Nephron progenitor cell (in vitro differentiated cells): ENCODE data around the gene PPM1D.

Source experiments
- DNase-seq: peaks from one replicate; pipeline ENCODE4 v3.0.0; 2021
- H3K27ac Mint-ChIP-seq: 2 replicates; pipeline ENCODE4 v1.8.0; 2021; ENCODE audit warnings: mild to moderate bottlenecking, moderate library complexity, mixed read lengths
- H3K27me3 Mint-ChIP-seq: 2 replicates; pipeline ENCODE4 v1.8.0; 2021; ENCODE audit warnings: mild to moderate bottlenecking, low read depth, mixed read lengths; ENCODE audit not compliant: poor library complexity
- H3K36me3 Mint-ChIP-seq: 2 replicates; pipeline ENCODE4 v1.8.0; 2021; ENCODE audit warnings: low read depth, mixed read lengths
- H3K4me1 Mint-ChIP-seq: 2 replicates; pipeline ENCODE4 v1.8.0; 2021; ENCODE audit warnings: mixed read lengths
- H3K4me3 Mint-ChIP-seq: 2 replicates; pipeline ENCODE4 v1.8.0; 2021; ENCODE audit warnings: mild to moderate bottlenecking, moderate library complexity, mixed read lengths
- H3K9me3 Mint-ChIP-seq: 2 replicates; pipeline ENCODE4 v1.8.0; 2021; ENCODE audit warnings: mild to moderate bottlenecking, moderate library complexity, mixed read lengths
- CTCF ChIP-seq: fragments of 200-600 bp; sonication (generic); IDR thresholded peaks from 2 replicates; pipeline ENCODE4 v1.5.0; 2021; ENCODE audit warnings: antibody characterized with exemption

The PPM1D gene

GRCh38 chr17:60675997-60676396 is 76.0 kb downstream of the PPM1D start:
- Mint-ChIP-seq H3K27ac (no peak overlapping the region), H3K27me3 (peaks cover 19% of the 10 kb centered on the region), H3K4me1 (peaks cover 23% of the 10 kb centered on the region), H3K9me3 (peaks cover 5% of the 10 kb centered on the region), H3K4me3 (peak overlapping the region; percentile 54), H3K36me3 (no peaks in the 10 kb centered on the region)
- no peak for TF ChIP-seq CTCF
- DNase-seq = no peak

GRCh38 chr17:60676758-60677307 is 76.8 kb downstream of the PPM1D start:
- peaks cover 16% of the 10 kb centered on the region for H3K27me3 Mint-ChIP-seq
- peaks cover 23% of the 10 kb centered on the region for H3K4me1 Mint-ChIP-seq
- H3K36me3 Mint-ChIP-seq = no peaks in the 10 kb centered on the region
- H3K27ac Mint-ChIP-seq = no peak overlapping the region
- peak overlapping the region; percentile 98 for H3K4me3 Mint-ChIP-seq
- H3K9me3 Mint-ChIP-seq = peaks cover 5% of the 10 kb centered on the region
- DNase-seq = no peak
- TF ChIP-seq CTCF = no peak

DNA sequence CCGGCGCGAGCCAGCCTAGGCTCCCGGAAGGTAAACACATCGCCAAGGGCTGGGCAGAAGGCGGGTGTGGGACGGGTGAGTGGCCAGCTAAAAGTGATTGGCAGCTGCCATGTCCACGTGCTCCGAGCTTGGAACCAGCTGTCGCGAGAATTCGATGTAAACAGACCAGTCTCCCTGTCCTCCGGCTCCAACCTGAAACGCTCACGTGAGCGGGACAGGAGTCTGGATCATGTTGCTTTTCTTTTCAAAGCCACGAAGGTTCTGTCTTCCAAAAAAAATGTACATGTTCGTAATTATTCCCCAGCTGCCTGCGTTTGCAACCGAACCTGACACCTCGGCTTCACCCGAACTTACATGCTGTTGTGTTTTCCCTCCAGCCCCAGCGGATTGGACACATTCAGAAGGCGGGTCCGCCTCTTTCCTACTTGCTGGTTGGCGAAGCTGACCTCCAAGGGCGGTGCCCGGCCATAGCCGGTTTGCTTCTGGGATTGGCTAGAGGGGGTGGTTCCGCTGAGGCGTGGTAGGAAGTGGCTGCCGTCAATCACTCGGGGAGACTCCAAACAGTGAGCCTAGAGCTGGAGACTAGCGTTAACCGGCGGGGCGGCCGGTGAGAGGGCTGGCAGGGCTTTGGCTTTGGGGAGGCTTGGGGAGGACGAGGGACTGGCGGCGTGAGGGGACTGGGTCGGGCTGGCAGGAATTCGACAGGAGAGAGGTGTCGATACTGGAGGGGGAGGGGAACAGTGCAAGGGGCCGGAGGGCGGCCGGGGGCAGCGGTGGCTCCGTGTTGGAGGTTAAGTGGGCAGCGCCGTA is 77.5 kb downstream of the PPM1D start, which contains the start of gene BCAS3:
Gene BCAS3 (plus strand): TSS at position 544 of the 810 bp plus-strand sequence.
- Mint-ChIP-seq H3K4me3 (peak within 1 kb of the TSS; percentile 98), H3K36me3 (no peaks in the 10 kb centered on the region), H3K4me1 (peaks cover 23% of the 10 kb centered on the region), H3K27me3 (peaks cover 16% of the 10 kb centered on the region), H3K27ac (peak within 1 kb of the TSS; percentile 98), H3K9me3 (peaks cover 5% of the 10 kb centered on the region)
- peak; percentile 94 for DNase-seq
- TF ChIP-seq CTCF = no peak

DNA sequence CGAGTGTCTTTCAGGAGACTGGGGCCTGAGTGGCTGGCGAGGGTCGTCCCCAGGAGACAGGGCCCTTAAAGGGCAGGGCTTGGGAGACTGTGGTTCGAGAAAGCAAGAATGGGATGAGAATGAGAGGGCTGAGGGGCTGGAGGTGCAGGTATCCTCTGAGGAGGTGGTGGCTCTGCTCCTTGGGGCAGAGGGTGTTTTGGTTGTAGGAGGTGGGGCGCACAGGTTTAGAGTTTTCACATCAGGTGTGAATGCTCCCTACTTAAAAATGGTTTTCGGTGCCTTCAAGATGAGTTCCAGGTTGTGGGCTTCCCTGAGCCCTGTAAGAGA is 78.1 kb downstream of the PPM1D start:
- no peak for TF ChIP-seq CTCF
- Mint-ChIP-seq H3K27me3 (peaks cover 16% of the 10 kb centered on the region), H3K36me3 (no peaks in the 10 kb centered on the region), H3K27ac (peak overlapping the region; percentile 98), H3K4me1 (peaks cover 23% of the 10 kb centered on the region), H3K4me3 (peak overlapping the region; percentile 98), H3K9me3 (peaks cover 5% of the 10 kb centered on the region)
- DNase-seq = no peak

GRCh38 chr17:60679287-60679686 is 79.3 kb downstream of the PPM1D start:
- Mint-ChIP-seq H3K9me3 (peaks cover 5% of the 10 kb centered on the region), H3K4me1 (peaks cover 23% of the 10 kb centered on the region), H3K4me3 (peak overlapping the region; percentile 98), H3K27me3 (peaks cover 11% of the 10 kb centered on the region), H3K36me3 (no peaks in the 10 kb centered on the region), H3K27ac (no peak overlapping the region)
- DNase-seq = no peak
- TF ChIP-seq CTCF = no peak

DNA sequence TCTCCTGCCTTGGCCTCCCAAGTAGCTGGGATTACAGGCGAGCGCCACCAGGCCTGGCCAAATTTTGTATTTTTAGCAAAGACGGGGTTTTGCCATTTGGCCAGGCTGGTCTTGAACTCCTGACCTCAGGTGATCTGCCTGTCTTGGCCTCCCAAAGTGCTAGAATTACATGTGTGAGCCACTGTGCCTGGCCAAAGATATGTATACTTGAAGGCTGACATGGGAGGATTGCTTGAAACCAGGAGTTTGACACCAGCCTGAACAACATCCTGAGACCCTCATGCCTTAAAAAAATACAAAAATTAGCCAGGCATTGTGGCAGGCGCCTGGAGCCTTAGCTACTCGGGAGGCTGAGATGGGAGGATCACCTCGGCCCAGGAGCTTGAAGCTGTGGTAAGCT is 80.8 kb downstream of the PPM1D start:
- H3K27ac Mint-ChIP-seq = no peak overlapping the region
- H3K4me3 Mint-ChIP-seq = no peak overlapping the region
- no peak for DNase-seq
- TF ChIP-seq CTCF = no peak
- H3K27me3 Mint-ChIP-seq = peaks cover 8% of the 10 kb centered on the region
- H3K4me1 Mint-ChIP-seq = peaks cover 23% of the 10 kb centered on the region
- peaks cover 11% of the 10 kb centered on the region for H3K36me3 Mint-ChIP-seq
- no peaks in the 10 kb centered on the region for H3K9me3 Mint-ChIP-seq
